ENCODE results near the gene SPTBN1.
"Not testable (repeated sequence)": the region's sequence is repeated elsewhere in the genome, so short reads cannot be mapped to it uniquely, and the experiment has no call there.

Gene SPTBN1

DNA sequence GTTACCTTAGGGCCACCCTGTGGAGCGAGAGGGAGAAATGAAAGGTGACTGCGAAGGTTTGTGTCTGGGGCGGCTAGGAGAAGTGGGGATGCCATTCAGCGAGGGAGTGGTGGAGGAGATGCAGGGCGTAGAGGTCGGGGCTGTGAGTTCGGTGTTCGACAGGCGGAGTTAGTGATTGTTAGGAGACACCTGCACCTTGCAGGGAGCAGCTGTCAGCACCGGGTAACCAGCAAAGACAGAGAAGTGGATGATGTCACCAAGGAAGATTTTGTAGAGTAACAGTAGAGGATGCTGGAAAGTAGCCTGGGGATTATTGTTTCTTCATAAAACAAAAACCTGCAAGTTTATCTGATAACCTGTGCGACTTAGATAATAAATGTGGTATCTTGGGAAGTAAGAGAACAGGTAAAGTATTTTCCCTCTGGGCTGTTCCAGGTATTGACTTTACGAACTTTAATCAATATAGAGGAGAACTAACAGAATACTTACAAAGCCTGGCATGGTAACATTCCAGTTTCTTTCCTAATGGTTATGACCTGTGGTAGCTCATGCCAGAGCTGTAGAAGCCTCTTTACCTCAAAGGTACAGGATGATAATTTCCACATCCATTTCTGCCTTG, 63.8 kb downstream of the SPTBN1 start:
- no peak overlapping the region for H3K27ac ChIP-seq (ENCODE audit: low read depth, low read length)
- no peaks in the 10 kb centered on the region for H3K36me3 ChIP-seq (ENCODE audit: insufficient read depth, low read length)
- H3K27me3 ChIP-seq (ENCODE audit: control insufficient read depth in 1 of 2, insufficient read depth in 2 of 2, low read length in 2 of 2), result no peaks in the 10 kb centered on the region
- no peak overlapping the region for H3K9ac ChIP-seq (ENCODE audit: low read length)
- no peaks in the 10 kb centered on the region for H3K9me3 ChIP-seq (ENCODE audit: low read length)
- H3K4me3 ChIP-seq (ENCODE audit: low read depth in 1 of 2, low read length in 2 of 2), result no peak overlapping the region
- peaks cover 16% of the 10 kb centered on the region for H3K4me1 ChIP-seq (ENCODE audit: insufficient read depth, low read length)

DNA sequence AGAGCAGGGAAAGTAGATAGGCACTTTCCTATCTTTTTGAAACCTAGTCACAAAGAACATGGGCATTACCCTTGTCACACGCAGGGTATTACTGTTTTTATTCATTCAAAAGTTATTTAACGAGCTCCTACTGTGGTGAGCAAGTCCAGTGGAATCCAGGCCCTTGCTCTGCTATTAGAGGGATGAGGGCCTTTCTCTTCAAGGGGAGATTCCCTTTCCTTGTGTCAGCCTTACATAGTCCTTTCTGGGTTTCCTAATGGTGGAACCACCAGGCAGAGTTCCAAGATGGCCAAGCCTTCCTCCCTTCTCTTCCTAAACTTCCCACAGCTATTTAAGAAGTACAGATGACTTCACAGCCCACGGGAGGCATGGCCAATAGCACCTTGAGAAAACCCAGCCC, 64.6 kb downstream of the SPTBN1 start:
- Histone ChIP-seq H3K9ac (ENCODE audit: low read length) (no peak overlapping the region), H3K27ac (ENCODE audit: low read depth, low read length) (no peak overlapping the region), H3K4me1 (ENCODE audit: insufficient read depth, low read length) (peaks cover 16% of the 10 kb centered on the region), H3K36me3 (ENCODE audit: insufficient read depth, low read length) (no peaks in the 10 kb centered on the region), H3K4me3 (ENCODE audit: low read depth in 1 of 2, low read length in 2 of 2) (no peak overlapping the region), H3K27me3 (ENCODE audit: control insufficient read depth in 1 of 2, insufficient read depth in 2 of 2, low read length in 2 of 2) (no peaks in the 10 kb centered on the region), H3K9me3 (ENCODE audit: low read length) (no peaks in the 10 kb centered on the region)

GRCh38 chr2:54522624-54523281, 66.6 kb downstream of the SPTBN1 start:
- no peak overlapping the region for H3K9ac ChIP-seq (ENCODE audit: low read length)
- no peaks in the 10 kb centered on the region for H3K27me3 ChIP-seq (ENCODE audit: control insufficient read depth in 1 of 2, insufficient read depth in 2 of 2, low read length in 2 of 2)
- no peaks in the 10 kb centered on the region for H3K9me3 ChIP-seq (ENCODE audit: low read length)
- no peak overlapping the region for H3K27ac ChIP-seq (ENCODE audit: low read depth, low read length)
- H3K36me3 ChIP-seq (ENCODE audit: insufficient read depth, low read length), result peaks cover 20% of the 10 kb centered on the region
- H3K4me1 ChIP-seq (ENCODE audit: insufficient read depth, low read length), result peaks cover 16% of the 10 kb centered on the region
- no peak overlapping the region for H3K4me3 ChIP-seq (ENCODE audit: low read depth in 1 of 2, low read length in 2 of 2)

DNA sequence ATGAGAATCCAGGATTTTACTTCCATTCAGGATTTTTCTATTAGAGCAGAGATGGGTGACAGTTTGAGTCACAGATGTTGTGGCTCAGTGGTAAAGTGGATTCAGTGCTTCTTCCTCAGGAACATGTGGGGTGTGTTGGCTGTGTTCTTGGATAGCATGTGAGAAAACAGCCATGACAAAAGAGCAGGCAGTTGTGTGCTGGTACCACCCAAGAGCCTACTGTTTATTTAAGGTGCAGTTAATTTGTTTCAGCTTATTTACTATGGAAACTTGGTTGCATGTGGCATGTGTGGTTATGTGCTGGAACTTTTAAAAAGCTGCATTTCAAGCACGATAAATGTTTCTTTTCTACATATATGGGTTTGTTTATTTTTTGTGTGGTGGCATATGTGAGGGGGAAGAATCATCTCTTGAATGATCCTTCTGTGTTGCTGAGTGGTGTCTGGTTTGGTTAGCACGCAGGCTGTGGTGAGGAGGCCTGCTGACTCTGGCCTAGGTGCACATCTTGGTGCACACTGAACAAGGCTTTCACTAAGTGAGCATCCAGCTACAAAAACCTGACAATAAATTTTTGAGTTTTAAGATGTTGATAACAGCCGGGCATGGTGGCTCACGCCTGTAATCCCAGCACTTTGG, 67.3 kb downstream of the SPTBN1 start:
- no peaks in the 10 kb centered on the region for H3K9me3 ChIP-seq (ENCODE audit: low read length)
- no peak overlapping the region for H3K27ac ChIP-seq (ENCODE audit: low read depth, low read length)
- H3K9ac ChIP-seq (ENCODE audit: low read length), result no peak overlapping the region
- H3K4me1 ChIP-seq (ENCODE audit: insufficient read depth, low read length), result peaks cover 16% of the 10 kb centered on the region
- peaks cover 20% of the 10 kb centered on the region for H3K36me3 ChIP-seq (ENCODE audit: insufficient read depth, low read length)
- no peaks in the 10 kb centered on the region for H3K27me3 ChIP-seq (ENCODE audit: control insufficient read depth in 1 of 2, insufficient read depth in 2 of 2, low read length in 2 of 2)
- no peak overlapping the region for H3K4me3 ChIP-seq (ENCODE audit: low read depth in 1 of 2, low read length in 2 of 2)

DNA sequence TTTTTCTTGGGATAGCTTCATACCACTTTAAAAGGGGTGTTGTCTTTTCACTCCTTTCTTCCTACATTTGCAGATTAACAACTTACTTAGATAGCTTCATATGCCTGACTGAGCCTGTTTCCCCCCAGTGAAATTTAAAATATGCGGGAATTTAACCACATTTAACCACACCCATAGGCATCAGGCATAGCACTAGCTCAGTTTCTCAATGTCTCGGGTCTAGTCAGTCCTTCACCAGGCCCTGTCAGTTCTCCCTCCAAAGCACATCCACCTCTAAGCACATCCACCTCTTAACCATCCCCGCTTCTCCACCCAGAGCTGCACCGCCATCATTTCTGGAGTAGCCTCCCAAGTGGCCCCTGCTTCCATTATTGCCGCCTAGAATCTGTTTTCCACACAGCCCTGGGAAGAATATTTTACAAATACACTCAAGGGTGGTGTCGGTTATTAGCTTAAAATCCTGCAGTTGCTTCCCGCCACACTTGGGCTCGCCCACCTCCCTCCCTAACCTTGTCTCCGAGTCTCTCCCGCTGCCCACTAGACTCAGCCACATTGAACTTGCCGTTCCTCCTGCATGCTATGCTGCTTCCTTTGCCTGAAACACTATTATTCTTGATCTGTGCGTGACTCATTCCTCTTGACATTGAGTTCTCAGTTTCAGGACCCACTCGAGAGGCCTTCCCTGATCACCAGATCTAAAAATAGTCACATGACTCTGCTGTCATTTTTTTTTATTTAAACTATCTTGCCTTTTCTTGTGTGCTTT, 68.3 kb downstream of the SPTBN1 start:
- Histone ChIP-seq H3K36me3 (ENCODE audit: insufficient read depth, low read length) (peaks cover 20% of the 10 kb centered on the region), H3K27me3 (ENCODE audit: control insufficient read depth in 1 of 2, insufficient read depth in 2 of 2, low read length in 2 of 2) (no peaks in the 10 kb centered on the region), H3K9ac (ENCODE audit: low read length) (no peak overlapping the region), H3K27ac (ENCODE audit: low read depth, low read length) (no peak overlapping the region), H3K4me1 (ENCODE audit: insufficient read depth, low read length) (peaks cover 16% of the 10 kb centered on the region), H3K9me3 (ENCODE audit: low read length) (no peaks in the 10 kb centered on the region), H3K4me3 (ENCODE audit: low read depth in 1 of 2, low read length in 2 of 2) (no peak overlapping the region)

DNA sequence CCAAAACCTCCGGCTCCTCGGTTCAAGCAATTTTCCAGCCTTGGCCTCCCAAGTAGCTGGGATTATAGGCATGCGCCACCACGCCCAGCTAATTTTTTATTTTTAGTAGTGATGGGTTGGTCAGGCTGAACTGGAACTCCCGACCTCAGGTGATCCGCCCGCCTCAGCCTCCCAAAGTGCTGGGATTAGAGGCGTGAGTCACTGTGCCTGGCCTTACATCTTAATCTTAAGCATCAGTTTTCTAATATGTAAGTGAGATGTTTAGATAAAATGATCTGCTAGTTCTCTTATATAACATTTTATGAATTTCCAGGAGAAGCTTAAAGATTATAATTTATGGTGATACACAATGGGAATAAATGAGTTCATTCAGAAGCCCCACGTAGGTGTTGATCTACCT, 69.2 kb downstream of the SPTBN1 start:
- Histone ChIP-seq H3K9ac (ENCODE audit: low read length) (no peak overlapping the region), H3K4me1 (ENCODE audit: insufficient read depth, low read length) (peaks cover 13% of the 10 kb centered on the region), H3K27ac (ENCODE audit: low read depth, low read length) (no peak overlapping the region), H3K27me3 (ENCODE audit: control insufficient read depth in 1 of 2, insufficient read depth in 2 of 2, low read length in 2 of 2) (no peaks in the 10 kb centered on the region), H3K9me3 (ENCODE audit: low read length) (no peaks in the 10 kb centered on the region), H3K4me3 (ENCODE audit: low read depth in 1 of 2, low read length in 2 of 2) (no peak overlapping the region), H3K36me3 (ENCODE audit: insufficient read depth, low read length) (peaks cover 20% of the 10 kb centered on the region)

DNA sequence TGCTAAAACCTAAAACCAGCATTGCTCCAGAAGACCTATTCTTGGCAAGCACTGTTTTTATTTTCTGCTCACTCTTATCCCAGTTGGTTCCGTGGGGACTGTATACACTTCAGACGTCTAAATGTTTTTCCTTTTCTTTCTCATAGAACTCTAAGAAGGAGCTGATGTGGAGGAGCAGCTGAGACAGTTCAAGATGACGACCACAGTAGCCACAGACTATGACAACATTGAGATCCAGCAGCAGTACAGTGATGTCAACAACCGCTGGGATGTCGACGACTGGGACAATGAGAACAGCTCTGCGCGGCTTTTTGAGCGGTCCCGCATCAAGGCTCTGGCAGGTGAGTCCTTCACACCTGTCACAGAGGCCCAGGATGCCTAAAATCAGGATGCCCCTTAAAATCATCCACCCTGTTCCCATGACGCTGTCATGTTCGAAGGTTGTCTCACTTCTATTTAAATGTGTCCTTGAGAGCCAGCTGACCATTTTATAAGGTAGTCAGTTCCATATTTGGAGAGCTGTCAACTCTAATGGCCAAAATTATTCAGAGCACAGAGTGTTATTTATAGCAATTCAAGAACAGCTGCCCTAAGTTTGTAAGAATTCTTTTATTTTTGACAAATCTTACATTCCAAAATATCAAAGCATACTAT, 70.2 kb downstream of the SPTBN1 start:
- H3K4me3 ChIP-seq (ENCODE audit: low read depth in 1 of 2, low read length in 2 of 2), result no peak overlapping the region
- peaks cover 20% of the 10 kb centered on the region for H3K36me3 ChIP-seq (ENCODE audit: insufficient read depth, low read length)
- no peaks in the 10 kb centered on the region for H3K9me3 ChIP-seq (ENCODE audit: low read length)
- H3K27me3 ChIP-seq (ENCODE audit: control insufficient read depth in 1 of 2, insufficient read depth in 2 of 2, low read length in 2 of 2), result no peaks in the 10 kb centered on the region
- H3K9ac ChIP-seq (ENCODE audit: low read length), result no peak overlapping the region
- H3K27ac ChIP-seq (ENCODE audit: low read depth, low read length), result no peak overlapping the region
- peaks cover 5% of the 10 kb centered on the region for H3K4me1 ChIP-seq (ENCODE audit: insufficient read depth, low read length)

GRCh38 chr2:54528311-54528955, 72.3 kb downstream of the SPTBN1 start:
- Histone ChIP-seq H3K4me3 (ENCODE audit: low read depth in 1 of 2, low read length in 2 of 2) (no peak overlapping the region), H3K27me3 (ENCODE audit: control insufficient read depth in 1 of 2, insufficient read depth in 2 of 2, low read length in 2 of 2) (no peaks in the 10 kb centered on the region), H3K27ac (ENCODE audit: low read depth, low read length) (no peak overlapping the region), H3K9me3 (ENCODE audit: low read length) (no peaks in the 10 kb centered on the region), H3K9ac (ENCODE audit: low read length) (no peak overlapping the region), H3K36me3 (ENCODE audit: insufficient read depth, low read length) (peaks cover 20% of the 10 kb centered on the region), H3K4me1 (ENCODE audit: insufficient read depth, low read length) (peaks cover 6% of the 10 kb centered on the region)

GRCh38 chr2:54529518-54529917, 73.4 kb downstream of the SPTBN1 start:
- not testable (repeated sequence) for H3K9ac ChIP-seq (ENCODE audit: low read length); H3K27me3 ChIP-seq (ENCODE audit: control insufficient read depth in 1 of 2, insufficient read depth in 2 of 2, low read length in 2 of 2); H3K4me3 ChIP-seq (ENCODE audit: low read depth in 1 of 2, low read length in 2 of 2); H3K9me3 ChIP-seq (ENCODE audit: low read length); H3K27ac ChIP-seq (ENCODE audit: low read depth, low read length); H3K4me1 ChIP-seq (ENCODE audit: insufficient read depth, low read length)
- peaks cover 20% of the 10 kb centered on the region for H3K36me3 ChIP-seq (ENCODE audit: insufficient read depth, low read length)

- Histone ChIP-seq H3K9me3 (ENCODE audit: low read length) (no peaks in the 10 kb centered on the region), H3K4me1 (ENCODE audit: insufficient read depth, low read length) (peaks cover 9% of the 10 kb centered on the region), H3K27me3 (ENCODE audit: control insufficient read depth in 1 of 2, insufficient read depth in 2 of 2, low read length in 2 of 2) (no peaks in the 10 kb centered on the region), H3K36me3 (ENCODE audit: insufficient read depth, low read length) (peaks cover 24% of the 10 kb centered on the region), H3K27ac (ENCODE audit: low read depth, low read length) (no peak overlapping the region), H3K4me3 (ENCODE audit: low read depth in 1 of 2, low read length in 2 of 2) (no peak overlapping the region), H3K9ac (ENCODE audit: low read length) (no peak overlapping the region)
Measured at GRCh38 chr2:54529935-54530334, 73.8 kb downstream of the SPTBN1 start.

DNA sequence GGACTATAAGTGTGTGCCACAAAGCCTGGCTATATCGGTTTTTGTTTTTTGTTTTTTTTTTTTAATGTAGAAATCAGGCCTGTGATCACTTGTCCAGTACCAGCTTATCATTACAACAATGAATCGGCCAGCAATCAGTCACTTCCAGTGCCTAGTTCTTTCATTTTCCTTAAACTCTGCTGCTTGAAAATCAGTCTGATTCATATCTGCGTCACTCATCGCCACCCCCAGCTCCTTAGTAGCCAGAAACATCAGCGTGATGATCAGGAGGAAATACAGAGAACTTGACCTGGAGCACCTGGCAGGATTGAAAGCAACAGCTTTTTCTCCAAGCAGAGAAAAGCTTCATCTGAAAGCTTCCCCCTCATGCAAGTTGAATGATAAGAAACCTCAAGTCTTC, 75.4 kb downstream of the SPTBN1 start:
- Histone ChIP-seq H3K9me3 (ENCODE audit: low read length) (no peaks in the 10 kb centered on the region), H3K4me3 (ENCODE audit: low read depth in 1 of 2, low read length in 2 of 2) (no peak overlapping the region), H3K27me3 (ENCODE audit: control insufficient read depth in 1 of 2, insufficient read depth in 2 of 2, low read length in 2 of 2) (no peaks in the 10 kb centered on the region), H3K36me3 (ENCODE audit: insufficient read depth, low read length) (peaks cover 26% of the 10 kb centered on the region), H3K27ac (ENCODE audit: low read depth, low read length) (no peak overlapping the region), H3K4me1 (ENCODE audit: insufficient read depth, low read length) (peaks cover 9% of the 10 kb centered on the region), H3K9ac (ENCODE audit: low read length) (no peak overlapping the region)

Data from muscle layer of colon (tissue), 2 donors.